Nephron progenitor cell (in vitro differentiated cells): ENCODE measurements around the gene VENTX.
"Not testable (repeated sequence)": the region's sequence is repeated elsewhere in the genome, so short reads cannot be mapped to it uniquely, and the experiment has no call there.

ENCODE experiments used
- DNase-seq: peaks from one replicate; pipeline ENCODE4 v3.0.0; 2021
- H3K27ac Mint-ChIP-seq: 2 replicates; pipeline ENCODE4 v1.8.0; 2021; ENCODE audit warnings: mild to moderate bottlenecking, moderate library complexity, mixed read lengths
- H3K27me3 Mint-ChIP-seq: 2 replicates; pipeline ENCODE4 v1.8.0; 2021; ENCODE audit warnings: mild to moderate bottlenecking, low read depth, mixed read lengths; ENCODE audit not compliant: poor library complexity
- H3K36me3 Mint-ChIP-seq: 2 replicates; pipeline ENCODE4 v1.8.0; 2021; ENCODE audit warnings: low read depth, mixed read lengths
- H3K4me1 Mint-ChIP-seq: 2 replicates; pipeline ENCODE4 v1.8.0; 2021; ENCODE audit warnings: mixed read lengths
- H3K4me3 Mint-ChIP-seq: 2 replicates; pipeline ENCODE4 v1.8.0; 2021; ENCODE audit warnings: mild to moderate bottlenecking, moderate library complexity, mixed read lengths
- H3K9me3 Mint-ChIP-seq: 2 replicates; pipeline ENCODE4 v1.8.0; 2021; ENCODE audit warnings: mild to moderate bottlenecking, moderate library complexity, mixed read lengths
- TF ChIP-seq, protein P1 (sequence below): fragments of 200-600 bp; sonication (generic); IDR thresholded peaks from 2 replicates; pipeline ENCODE4 v1.5.0; 2021; ENCODE audit warnings: antibody characterized with exemption

VENTX gene

DNA sequence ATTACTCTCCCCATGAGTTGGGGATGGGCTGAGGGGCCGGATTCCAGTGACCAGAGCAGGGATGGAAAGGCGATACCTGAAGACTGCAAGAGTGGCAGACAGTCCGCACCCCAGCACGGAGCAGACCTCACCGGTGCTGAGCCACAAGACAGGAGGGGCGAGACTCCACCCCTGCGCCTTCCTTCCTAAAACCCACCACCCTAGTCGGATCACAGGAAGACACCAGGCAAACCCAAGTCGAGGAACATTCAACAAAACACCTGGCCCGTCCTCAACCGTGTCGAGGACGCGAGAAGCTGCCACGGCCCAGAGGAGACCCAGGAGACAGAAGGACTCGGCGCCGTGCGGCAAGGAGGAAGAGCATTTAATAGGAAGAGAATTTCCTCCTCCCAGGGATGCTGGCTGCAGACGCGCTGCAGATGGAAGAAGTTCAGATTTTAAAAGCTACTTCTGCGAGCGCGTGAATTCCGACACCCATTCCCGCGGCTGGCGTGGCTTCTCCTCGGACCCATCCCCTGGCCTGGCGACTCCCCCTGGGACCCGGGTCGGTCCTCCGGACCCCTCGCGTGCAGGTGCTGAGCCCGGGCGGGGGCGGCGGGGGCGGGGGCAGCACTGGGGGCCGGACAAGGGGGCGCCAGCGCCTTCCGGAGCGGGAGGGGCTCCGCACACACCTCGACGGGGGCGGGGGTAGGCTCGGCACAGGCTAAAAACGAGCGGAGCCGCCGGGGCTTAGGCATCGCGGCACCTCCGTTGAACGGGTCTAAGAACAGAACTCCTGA, 8.2 kb upstream of the VENTX start:
- peaks cover 8% of the 10 kb centered on the region for H3K9me3 Mint-ChIP-seq
- H3K27me3 Mint-ChIP-seq: peaks cover 84% of the 10 kb centered on the region
- peaks cover 65% of the 10 kb centered on the region for H3K4me1 Mint-ChIP-seq
- DNase-seq: no peak
- peak overlapping the region; percentile 76 for H3K4me3 Mint-ChIP-seq
- TF ChIP-seq, protein P1, sequence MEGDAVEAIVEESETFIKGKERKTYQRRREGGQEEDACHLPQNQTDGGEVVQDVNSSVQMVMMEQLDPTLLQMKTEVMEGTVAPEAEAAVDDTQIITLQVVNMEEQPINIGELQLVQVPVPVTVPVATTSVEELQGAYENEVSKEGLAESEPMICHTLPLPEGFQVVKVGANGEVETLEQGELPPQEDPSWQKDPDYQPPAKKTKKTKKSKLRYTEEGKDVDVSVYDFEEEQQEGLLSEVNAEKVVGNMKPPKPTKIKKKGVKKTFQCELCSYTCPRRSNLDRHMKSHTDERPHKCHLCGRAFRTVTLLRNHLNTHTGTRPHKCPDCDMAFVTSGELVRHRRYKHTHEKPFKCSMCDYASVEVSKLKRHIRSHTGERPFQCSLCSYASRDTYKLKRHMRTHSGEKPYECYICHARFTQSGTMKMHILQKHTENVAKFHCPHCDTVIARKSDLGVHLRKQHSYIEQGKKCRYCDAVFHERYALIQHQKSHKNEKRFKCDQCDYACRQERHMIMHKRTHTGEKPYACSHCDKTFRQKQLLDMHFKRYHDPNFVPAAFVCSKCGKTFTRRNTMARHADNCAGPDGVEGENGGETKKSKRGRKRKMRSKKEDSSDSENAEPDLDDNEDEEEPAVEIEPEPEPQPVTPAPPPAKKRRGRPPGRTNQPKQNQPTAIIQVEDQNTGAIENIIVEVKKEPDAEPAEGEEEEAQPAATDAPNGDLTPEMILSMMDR: no peak
- H3K36me3 Mint-ChIP-seq: no peaks in the 10 kb centered on the region
- no peak overlapping the region for H3K27ac Mint-ChIP-seq

DNA sequence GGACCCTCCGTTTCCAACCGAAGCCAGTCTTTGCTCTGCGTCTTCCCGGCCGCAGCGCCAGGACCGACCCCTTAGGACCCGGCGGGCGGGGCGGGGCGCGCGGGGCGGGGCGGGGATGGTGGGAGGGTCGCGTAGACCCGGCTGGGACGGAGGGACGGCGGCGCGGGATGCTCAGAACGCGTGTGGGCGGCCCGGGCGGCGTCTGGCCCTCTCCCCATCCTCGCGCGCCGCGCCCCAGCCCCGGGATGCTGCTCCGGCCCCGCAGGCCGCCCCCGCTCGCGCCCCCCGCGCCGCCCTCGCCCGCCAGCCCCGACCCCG, 7.7 kb upstream of the VENTX start, which contains the start of gene UTF1:
Gene UTF1, plus strand, starts transcription at position 174 of the 318 bp plus-strand sequence. Its CDS starts 72 bp downstream, at position 246.
- peak; percentile 60 for DNase-seq
- peak within 1 kb of the TSS; percentile 76 for H3K4me3 Mint-ChIP-seq
- H3K9me3 Mint-ChIP-seq: peaks cover 8% of the 10 kb centered on the region
- no peaks in the 10 kb centered on the region for H3K36me3 Mint-ChIP-seq
- TF ChIP-seq, protein P1: no peak
- peaks cover 59% of the 10 kb centered on the region for H3K4me1 Mint-ChIP-seq
- no peak within 1 kb of the TSS for H3K27ac Mint-ChIP-seq
- H3K27me3 Mint-ChIP-seq: peaks cover 87% of the 10 kb centered on the region

DNA sequence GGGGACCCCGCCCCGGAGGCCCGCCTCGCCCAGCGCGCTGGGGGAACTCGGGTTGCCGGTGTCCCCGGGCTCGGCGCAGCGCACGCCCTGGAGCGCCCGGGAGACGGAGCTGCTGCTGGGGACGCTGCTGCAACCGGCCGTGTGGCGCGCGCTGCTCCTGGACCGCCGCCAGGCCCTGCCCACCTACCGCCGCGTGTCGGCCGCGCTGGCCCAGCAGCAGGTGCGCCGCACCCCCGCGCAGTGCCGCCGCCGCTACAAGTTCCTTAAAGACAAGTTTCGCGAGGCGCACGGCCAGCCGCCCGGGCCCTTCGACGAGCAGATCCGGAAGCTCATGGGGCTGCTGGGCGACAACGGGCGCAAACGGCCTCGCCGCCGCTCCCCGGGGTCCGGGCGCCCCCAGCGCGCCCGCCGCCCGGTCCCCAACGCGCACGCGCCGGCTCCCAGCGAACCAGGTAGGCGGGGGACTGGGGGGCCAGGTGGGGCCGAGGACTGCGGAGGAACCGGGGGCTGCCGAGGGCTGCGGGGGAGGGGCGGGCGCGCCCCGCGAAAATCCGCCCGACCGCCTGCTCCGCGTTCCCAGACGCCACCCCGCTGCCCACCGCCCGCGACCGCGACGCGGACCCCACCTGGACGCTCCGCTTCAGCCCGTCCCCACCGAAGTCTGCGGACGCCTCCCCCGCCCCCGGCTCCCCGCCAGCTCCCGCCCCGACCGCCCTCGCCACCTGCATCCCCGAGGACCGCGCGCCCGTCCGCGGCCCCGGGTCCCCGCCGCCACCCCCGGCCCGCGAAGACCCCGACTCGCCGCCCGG, 7.1 kb upstream of the VENTX start:
- peak; percentile 58 for DNase-seq
- no peaks in the 10 kb centered on the region for H3K36me3 Mint-ChIP-seq
- peaks cover 8% of the 10 kb centered on the region for H3K9me3 Mint-ChIP-seq
- TF ChIP-seq, protein P1: no peak
- H3K4me3 Mint-ChIP-seq: no peak overlapping the region
- peaks cover 53% of the 10 kb centered on the region for H3K4me1 Mint-ChIP-seq
- peaks cover 91% of the 10 kb centered on the region for H3K27me3 Mint-ChIP-seq
- no peak overlapping the region for H3K27ac Mint-ChIP-seq

DNA sequence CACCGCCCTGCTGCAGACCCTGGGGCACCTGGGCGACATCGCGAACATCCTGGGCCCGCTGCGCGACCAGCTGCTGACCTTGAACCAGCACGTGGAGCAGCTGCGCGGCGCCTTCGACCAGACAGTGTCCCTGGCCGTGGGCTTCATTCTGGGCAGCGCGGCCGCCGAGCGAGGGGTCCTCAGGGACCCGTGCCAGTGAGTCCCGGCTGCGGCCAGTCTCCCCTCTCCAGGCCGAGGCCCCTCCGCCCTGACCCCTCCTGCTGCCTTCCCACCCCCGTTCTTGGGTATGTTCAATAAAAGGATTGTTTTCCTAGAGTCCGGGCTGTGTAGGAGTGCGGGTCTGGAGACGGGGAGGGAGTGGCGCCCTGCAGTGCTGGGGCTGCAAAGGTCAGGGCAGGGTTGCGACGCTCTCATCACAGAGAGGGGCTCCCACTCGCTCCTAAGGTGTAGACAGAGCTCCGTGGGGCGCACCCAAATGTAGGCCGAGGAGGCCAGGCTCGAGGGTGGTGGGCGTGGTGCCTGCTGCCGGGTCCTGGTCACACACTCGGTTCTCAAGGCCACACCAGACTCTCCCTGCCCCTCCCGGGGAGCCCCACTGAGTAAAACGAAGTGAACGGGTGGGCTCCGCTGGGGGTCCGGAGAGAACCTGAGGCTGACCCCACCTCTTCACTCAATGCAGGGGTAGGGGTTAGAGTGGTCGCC, 6.3 kb upstream of the VENTX start:
- no peak for DNase-seq
- peaks cover 92% of the 10 kb centered on the region for H3K27me3 Mint-ChIP-seq
- TF ChIP-seq, protein P1: no peak
- no peaks in the 10 kb centered on the region for H3K36me3 Mint-ChIP-seq
- peaks cover 45% of the 10 kb centered on the region for H3K4me1 Mint-ChIP-seq
- H3K27ac Mint-ChIP-seq: no peak overlapping the region
- peaks cover 8% of the 10 kb centered on the region for H3K9me3 Mint-ChIP-seq
- peak overlapping the region; percentile 75 for H3K4me3 Mint-ChIP-seq

DNA sequence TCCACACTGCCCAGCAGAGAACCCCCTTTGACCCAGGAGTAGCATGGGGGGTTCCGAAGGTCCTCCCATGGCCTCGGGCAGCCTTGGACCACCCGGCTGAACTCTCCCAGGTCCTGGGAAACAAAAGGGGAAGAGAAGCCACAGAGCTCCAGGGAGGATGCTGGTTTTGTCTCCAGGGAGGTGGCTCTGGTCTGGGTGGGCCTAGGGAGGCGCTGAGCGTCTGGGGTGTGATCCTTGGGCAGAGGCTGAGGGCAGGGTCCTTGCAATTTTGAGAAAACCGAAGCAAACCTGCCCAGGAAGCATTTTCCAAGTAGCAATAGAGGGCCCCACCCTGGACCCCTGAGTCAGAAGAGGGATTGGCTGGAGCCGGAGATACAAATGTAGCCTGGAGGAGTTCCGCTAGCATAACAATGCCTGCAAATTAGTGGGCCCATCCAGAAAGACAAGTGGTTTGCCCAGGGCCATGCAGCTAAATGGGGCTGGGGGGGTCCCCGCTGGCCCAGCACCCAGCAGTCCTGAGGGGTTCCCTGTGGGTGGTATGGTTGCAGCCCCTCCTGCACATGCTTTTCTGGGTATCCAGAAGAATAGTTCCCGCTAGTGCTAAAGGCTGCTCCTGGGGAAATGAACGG, 5.6 kb upstream of the VENTX start:
- TF ChIP-seq, protein P1: no peak
- no peak for DNase-seq
- Mint-ChIP-seq H3K4me1 (peaks cover 39% of the 10 kb centered on the region), H3K9me3 (peaks cover 8% of the 10 kb centered on the region), H3K27me3 (peaks cover 90% of the 10 kb centered on the region), H3K4me3 (peak overlapping the region; percentile 34), H3K36me3 (no peaks in the 10 kb centered on the region), H3K27ac (no peak overlapping the region)

DNA sequence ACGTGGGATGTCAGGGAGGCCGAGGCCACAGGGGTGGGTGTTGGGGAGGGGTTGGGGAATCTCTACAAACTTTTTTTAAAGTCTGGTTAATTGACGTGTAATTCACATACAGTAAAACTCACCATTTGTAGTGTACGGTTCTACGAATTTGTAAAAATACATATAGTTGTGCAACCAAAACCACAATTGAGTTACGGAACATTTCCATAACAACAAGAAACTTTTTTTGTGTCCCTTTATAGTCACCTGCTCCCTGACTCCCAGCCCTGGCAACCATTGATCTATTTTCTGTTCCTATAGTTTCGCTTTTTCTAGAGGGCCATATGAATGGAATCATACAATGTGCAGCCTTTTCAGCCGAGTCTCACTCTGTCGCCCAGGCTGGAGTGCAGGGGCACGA, 2.9 kb upstream of the VENTX start:
- H3K27ac Mint-ChIP-seq, H3K36me3 Mint-ChIP-seq, H3K4me3 Mint-ChIP-seq, DNase-seq, H3K9me3 Mint-ChIP-seq: not testable (repeated sequence)
- H3K4me1 Mint-ChIP-seq: peaks cover 25% of the 10 kb centered on the region
- H3K27me3 Mint-ChIP-seq: peaks cover 89% of the 10 kb centered on the region
